ENCODE measurements around the gene LTBP1. TPM values are rescaled to one million over a fixed set of nuclear protein-coding genes. Genes with fewer than 3 reads are reported as not detected.

Gene LTBP1
- total RNA-seq, 1 experiment from 2014 or later = 12.1 TPM

DNA sequence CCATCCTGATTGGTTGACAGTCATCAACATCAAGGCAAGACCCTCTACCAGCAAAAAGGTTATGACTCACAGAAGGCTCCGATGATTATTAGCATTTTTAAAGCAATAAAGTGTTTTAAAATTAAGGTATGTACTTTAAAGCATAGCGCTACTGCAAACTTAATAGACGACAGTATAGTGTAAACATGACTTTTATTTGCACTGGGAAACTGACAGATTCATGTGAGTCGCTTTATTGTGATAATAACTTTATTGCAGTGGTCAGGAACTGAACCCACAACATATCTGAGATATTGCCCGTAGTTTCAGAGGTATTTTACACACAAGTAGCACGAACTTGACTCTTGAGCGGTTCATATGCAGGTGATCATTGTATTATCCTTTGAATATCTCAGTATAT lies 249.1 kb downstream of the LTBP1 start:
- no peak for DNase-seq (ENCODE audit: low spot score)

GRCh38 chr2:33196700-33197099 lies 249.9 kb downstream of the LTBP1 start:
- no peak for DNase-seq (ENCODE audit: low spot score)

DNA sequence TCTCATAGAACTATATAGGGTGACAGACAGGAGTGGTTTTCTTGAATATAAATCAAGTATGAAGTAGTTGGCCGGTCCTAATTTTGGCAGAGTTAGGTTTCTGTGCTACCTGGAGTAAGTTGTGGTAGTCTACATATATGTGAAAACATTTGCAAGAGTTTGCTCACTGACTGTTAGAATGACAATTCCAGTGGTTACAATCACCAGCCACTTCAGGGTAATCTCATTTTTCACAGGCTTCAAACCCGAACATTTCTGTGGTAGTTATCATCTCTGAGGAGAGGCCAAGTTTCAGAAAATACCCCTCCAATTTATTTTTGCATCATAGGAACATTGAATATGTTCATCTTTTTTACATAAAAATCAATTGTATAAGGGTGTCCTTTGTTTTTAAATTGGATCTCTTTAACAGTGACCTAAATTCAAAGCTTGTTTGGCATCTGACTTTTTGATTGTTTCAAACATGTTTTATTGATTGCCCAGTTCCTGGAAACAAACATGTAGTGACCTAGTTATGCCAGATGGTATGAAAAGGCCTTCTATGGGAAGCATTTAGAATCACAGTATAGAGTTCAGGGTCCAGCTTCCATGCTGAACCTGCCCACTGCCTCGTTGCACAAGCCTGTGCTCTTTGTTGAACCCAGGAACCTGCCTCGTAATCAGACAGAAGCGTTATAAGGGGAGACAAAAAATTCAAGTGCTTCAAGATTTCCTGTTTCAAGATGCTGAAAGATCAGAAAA lies 250.6 kb downstream of the LTBP1 start:
- no peak for DNase-seq (ENCODE audit: low spot score)

GRCh38 chr2:33202641-33203522 lies 256.1 kb downstream of the LTBP1 start:
- no peak for DNase-seq (ENCODE audit: low spot score)

DNA sequence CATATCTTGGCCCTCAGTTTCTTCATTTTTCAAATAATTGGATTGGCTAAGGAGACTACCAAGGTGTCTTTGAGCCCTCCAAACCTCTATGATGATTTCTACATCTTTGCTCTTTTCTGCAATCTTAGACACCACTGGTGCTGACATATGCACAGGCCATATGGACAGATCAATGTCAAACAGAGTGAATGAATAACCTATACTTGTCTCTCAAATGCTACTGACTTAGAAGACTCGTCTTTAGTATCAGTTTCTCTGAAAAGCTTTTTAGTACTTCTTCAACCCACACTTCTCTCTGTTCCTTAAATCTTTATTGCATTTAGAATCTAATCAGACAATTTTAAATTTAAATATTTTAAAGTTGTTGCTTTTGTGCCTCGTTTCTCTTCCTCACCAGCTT lies 258.2 kb downstream of the LTBP1 start:
- no peak for DNase-seq (ENCODE audit: low spot score)

DNA sequence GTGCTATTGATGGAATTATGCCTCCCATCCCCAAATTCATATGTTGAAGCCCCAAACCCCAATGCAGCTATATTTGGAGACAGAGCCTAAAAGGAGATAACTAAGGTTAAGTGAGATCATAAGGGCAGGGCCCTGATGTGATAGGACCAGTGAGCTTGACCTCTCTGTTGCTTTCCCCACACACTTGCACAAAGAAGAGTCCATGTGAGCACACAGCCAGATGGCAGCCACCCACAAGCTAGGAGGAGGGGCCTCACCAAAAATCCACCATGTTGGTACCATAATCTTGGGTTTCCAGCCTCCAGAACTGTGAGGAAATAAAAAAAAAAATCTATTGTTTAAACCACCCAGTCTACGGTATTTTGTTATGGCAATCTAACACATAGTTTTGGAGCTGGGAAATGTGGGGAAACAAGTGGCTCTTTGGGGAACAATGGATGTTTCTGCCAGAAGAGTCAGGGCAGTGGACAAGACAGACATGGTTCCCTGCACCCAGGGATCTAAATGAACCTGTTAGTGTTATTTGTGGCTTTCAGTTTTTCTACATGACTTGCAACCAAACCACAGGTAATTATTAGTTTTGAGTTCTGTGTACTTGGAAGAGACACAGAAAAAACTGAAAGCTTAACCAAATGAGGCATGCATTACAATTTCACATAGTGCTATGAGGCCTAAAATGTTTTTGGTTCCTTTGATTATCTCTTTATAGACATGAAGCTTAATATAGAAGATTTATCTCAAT lies 259.1 kb downstream of the LTBP1 start:
- no peak for DNase-seq (ENCODE audit: low spot score)

- DNase-seq (ENCODE audit: low spot score) = no peak
Observed at GRCh38 chr2:33207151-33207740, 260.5 kb downstream of the LTBP1 start.

DNA sequence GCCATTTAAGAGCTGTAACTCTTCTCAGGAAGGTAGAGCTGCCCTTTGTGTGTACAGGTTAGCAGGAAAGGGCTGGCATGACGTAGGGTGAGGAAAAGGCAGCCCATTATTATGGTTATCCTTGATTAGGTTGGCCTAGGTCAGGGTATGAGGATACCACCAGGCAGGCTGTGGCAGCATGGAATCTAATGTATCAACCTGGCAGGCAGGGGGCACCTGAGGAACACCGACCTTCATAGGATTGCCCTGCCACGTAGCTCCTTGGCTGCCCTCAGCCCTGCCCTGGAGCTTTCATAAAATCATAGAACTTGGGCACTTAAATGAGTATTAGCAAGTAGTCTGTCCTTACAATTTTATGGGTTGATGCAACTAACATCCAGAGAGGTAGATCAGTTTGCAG lies 261.6 kb downstream of the LTBP1 start:
- DNase-seq (ENCODE audit: low spot score) = no peak

DNA sequence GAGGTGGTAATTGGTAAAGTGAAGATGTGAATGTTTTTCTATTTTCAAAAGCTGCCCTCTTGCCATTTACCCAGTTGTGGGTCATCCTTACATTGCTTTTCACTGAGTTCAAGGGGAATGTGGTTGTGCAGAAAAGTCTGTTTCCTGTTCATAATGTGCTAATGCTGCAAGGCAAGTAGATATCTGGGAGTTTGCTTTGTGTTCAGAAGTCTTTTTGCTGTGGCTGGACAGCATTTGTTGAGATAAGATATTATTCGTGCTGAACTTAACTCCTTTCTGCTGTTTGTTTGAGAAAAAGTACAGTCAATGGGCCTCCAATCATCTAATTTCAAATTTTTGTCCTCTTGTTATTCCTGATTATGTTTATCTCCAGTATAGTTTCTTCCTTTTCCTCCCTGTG lies 263.2 kb downstream of the LTBP1 start:
- DNase-seq (ENCODE audit: low spot score) = no peak

DNA sequence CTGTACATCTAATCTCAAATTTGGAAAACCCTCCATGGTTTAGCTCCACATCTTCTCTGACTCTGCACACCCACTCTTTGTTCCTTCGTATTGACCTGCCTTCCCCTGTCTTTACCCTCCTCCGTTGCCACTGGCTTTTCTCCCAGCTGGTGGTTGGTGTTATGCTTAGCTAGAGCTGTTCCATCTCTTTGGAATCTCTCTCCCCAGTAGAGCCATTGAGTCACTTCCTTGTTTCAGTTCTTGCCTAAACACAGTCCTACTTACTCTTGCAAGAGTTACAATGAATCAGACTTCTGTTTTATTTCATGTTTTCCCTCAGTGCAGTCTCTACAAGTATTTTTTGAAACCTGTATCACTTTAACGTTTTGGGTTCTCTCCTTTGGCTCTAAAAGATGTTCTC lies 263.9 kb downstream of the LTBP1 start:
- peak; percentile 85 for DNase-seq (ENCODE audit: low spot score)

DNA sequence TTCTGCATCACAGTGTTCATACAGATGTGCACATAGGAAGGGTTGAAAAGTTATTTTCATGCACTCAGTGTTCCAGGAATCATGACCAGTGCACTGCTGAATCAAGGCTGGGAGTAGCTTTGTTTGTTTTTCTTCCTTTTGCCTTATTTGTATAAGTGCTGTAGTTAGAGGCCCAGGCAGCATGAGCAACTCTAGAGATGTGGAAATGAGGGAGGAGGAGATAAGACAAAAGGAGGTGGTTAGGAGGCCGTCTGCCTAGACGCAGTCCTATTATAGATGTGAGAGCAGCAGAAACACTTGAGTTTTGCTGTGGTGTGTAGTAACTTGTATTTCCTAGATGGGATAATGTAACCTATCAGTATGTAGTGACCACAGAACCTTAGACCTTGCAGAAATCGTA lies 265.4 kb downstream of the LTBP1 start:
- DNase-seq (ENCODE audit: low spot score) = peak; percentile 45

DNA sequence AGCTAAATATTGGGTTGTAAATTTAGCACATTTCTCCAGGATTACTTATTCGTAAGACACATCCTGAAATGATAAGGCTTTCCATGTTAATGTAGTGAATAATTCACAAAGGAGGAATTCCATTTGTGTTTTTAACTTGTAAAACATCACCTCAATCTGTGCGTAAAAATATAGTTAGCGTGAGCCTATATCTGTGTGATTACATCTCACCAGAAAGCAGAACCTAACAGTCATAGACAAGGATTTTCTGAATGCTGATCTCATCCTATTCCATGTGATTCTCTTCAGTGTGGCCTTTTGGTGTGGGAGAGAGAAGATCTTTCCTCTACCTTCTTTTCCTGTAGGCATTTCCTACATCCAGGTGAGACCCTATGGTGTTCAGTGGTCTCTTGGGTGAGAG lies 266.5 kb downstream of the LTBP1 start:
- DNase-seq (ENCODE audit: low spot score) = no peak

DNA sequence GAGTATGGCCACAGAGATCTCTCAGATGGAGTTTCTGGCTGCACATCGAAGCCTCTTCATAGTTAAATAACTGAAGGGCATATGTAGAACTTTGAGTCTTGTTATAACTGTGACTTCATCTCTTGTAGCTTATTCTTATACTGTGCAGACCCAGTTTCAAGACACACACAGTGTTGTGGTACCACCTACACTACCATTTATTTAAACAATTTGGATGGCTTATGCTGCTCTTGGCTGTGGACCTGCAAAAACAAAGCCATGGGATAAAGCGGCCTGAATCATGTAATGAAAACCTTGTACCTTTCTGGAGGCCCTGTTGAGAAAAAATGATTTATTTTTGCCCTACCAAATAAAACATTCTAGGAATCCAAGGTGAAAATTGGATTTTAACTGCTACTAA lies 266.9 kb downstream of the LTBP1 start:
- DNase-seq (ENCODE audit: low spot score) = no peak

DNA sequence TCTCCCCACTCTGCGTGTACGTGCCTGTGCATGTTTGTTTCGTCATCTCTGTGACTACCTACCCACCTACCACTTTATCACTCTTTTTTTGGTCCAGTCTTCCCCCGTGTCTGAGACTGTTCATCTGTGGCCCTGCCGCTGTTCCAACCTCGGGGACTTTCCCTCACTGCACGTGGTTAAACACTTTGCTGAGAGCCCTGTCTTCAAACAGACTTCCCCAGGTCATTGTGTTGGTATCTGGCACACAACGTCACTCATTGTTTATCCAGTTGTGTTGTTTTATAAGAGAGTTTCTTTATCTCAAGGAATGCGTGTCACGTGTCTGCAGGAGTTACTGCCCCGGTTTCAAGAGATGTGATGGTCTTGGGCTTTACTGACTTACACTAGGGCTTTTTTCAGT lies 267.7 kb downstream of the LTBP1 start:
- no peak for DNase-seq (ENCODE audit: low spot score)

- DNase-seq (ENCODE audit: low spot score) = no peak
Observed at GRCh38 chr2:33214857-33215256, 268.1 kb downstream of the LTBP1 start.

DNA sequence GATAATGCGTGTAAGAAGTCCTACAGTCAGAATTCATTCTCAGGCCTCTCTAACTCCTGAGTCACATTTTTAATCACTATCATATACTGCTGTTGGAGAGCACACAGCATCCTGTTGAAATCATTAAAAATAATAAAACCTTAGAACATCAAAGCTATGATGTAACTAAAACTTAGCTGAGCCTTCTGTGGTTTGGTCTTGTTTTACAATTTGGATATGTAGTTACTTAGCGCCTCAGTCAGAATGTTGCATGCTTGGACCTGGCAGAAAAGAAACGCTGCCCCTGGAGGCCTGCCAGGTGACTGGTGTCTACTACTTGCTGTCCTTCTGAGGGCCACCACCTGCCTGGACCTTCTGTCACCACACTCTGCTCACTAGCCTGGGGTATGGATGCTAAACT lies 268.5 kb downstream of the LTBP1 start:
- peak; percentile 75 for DNase-seq (ENCODE audit: low spot score)

DNA sequence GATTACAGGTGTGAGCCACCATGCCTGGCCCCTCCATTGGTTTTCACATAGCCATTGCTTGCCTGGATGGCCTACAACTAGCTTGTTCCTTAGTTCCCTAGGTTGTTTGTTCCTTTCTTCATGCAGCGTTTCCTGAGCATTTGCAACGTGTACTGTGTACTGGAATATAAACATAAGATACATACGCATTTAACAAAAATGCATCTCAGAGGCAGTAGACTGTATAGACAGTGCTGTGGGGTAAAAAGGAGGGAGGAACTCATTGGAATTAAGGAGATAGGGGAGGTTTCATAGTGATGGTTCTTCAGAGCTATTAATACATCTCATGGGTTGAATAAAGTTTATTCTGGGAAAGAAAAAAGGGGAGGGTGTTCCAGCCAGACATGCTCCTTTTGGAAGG lies 269.2 kb downstream of the LTBP1 start:
- no peak for DNase-seq (ENCODE audit: low spot score)

- DNase-seq (ENCODE audit: low spot score) = no peak
Observed at GRCh38 chr2:33216508-33217182, 269.9 kb downstream of the LTBP1 start.

DNA sequence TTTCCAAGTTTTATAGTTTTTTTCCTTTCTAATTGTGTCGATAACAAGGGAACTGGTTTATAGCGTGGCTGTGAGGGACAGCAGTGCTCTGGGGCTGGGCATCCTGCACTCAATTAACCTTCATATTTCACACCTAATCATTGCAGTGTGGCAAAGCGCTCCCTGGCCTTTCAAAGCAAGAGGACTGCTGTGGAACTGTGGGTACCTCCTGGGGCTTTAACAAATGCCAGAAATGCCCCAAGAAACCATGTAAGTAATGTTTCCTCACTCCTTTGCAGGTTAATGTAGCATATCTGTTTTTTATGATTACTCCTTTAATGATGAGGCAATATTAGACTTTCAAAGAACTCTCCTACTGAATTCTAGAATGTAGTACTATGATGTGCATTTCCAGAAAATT lies 270.7 kb downstream of the LTBP1 start:
- DNase-seq (ENCODE audit: low spot score) = no peak

DNA sequence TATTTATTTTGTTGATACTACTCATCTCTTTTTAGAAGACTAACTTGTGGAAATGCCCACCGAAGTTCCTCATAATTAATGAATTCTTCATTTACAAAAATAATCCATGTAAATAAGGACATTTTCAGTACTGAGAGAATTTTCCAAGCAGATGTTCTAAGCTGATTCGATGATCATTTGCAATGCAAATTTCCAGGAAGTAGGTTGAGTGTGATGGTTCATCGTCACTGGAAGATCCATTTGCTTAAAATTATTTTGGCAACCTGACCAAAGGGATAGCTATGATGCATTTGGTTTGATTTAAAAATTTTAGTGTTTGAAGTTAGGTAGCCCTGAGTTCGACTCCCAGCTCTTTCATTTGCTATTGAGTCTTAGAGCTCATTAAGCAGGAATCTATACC lies 272.4 kb downstream of the LTBP1 start:
- no peak for DNase-seq (ENCODE audit: low spot score)

DNA sequence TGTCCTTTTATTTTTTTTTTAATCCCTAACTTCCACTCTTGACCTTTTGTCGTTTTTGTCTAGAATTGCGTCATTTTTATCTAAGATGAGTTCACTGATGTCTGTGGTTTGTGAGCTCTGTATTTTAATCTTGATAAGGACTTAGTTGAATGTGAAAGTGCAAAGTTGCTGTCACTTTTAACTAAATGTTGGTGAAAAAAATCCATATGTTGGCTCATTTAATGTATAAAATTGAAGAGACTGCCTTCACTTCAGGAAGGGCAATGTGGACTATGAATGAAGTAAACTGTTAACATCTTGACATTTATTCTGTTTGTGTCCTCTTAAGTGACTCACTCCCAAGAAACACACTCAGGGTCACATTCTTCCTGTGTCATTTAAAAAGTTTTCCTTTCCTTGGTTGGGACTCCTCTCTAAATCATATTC lies 273.1 kb downstream of the LTBP1 start:
- peak; percentile 48 for DNase-seq (ENCODE audit: low spot score)

DNA sequence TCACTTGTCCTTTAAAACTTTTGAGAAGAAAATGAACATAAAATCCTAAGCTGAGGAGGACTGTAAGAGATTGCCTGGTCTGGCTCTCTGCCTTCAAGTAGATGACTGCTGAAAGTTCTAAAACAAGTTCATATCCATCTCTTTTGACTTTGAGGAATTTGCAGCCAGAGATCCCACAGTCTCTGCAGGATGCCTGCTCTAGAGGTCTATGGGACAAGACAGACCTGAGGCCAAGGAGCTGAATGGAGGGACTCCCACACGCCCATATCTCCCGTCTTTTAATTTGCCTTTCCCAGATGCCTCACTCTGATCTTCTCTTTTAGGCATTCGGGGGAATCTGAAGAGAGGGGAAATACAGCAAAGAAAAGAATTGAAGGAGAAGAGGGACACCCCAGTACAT lies 273.8 kb downstream of the LTBP1 start:
- no peak for DNase-seq (ENCODE audit: low spot score)

All from A172 (cell line).